Heart left ventricle (tissue), 16 donors: ENCODE measurements around the gene RPL21. TPM values are rescaled to one million over a fixed set of nuclear protein-coding genes. Genes with fewer than 3 reads are reported as not detected.
"Not testable (repeated sequence)": the region's sequence is repeated elsewhere in the genome, so short reads cannot be mapped to it uniquely, and the experiment has no call there.

ENCODE experiments used
- ATAC-seq, 4 donors: fragments of 200-7000 bp; cut with Tn5 transposase; one replicate each; pipeline ENCODE4 v1.9.1; 2020 to 2022; ENCODE audit warnings: moderate library complexity in 4 of 4, mild to moderate bottlenecking in 3 of 4, moderate number of reproducible peaks in 1 of 4
- DNase-seq, 5 donors: peaks; one replicate each; pipeline ENCODE4 v3.0.0-alpha.2; 2020
- H3K27ac ChIP-seq, 12 donors: fragments of 200-600 bp; sonication (generic) in 4 of 12; one replicate each; pipeline versions ENCODE4 v1.5.0 to v1.8.0; 2016 to 2022; ENCODE audit warnings: mild to moderate bottlenecking in 2 of 12
- H3K27me3 ChIP-seq, 9 donors: fragments of 200-600 bp; sonication (generic) in 2 of 9; one replicate each; pipeline versions ENCODE4 v1.5.1 to v1.8.0; 2016 to 2022; ENCODE audit warnings: mild to moderate bottlenecking in 3 of 9
- H3K36me3 ChIP-seq, 9 donors: fragments of 200-600 bp; sonication (generic) in 2 of 9; one replicate each; pipeline versions ENCODE4 v1.5.0 to v1.8.0; 2018 to 2022; ENCODE audit warnings: mild to moderate bottlenecking in 2 of 9
- H3K4me1 ChIP-seq, 12 donors: fragments of 200-600 bp; sonication (generic) in 4 of 12; one replicate each; pipeline versions ENCODE4 v1.5.0 to v1.8.0; 2016 to 2022; ENCODE audit warnings: mild to moderate bottlenecking in 3 of 12
- H3K4me3 ChIP-seq, 12 donors: fragments of 200-600 bp; sonication (generic) in 4 of 12; one replicate each; pipeline versions ENCODE4 v1.5.0 to v1.8.0; 2017 to 2022; ENCODE audit warnings: mild to moderate bottlenecking in 9 of 12, moderate library complexity in 4 of 12
- H3K9me3 ChIP-seq, 12 donors: fragments of 200-600 bp; sonication (generic) in 4 of 12; one replicate each; pipeline versions ENCODE4 v1.5.0 to v1.8.0; 2016 to 2022; ENCODE audit warnings: mild to moderate bottlenecking in 1 of 12
- POLR2A ChIP-seq, 2 donors: fragments of 450-650 bp; IDR thresholded peaks; one replicate each; pipeline ENCODE4 v1.6.1; 2017; ENCODE audit warnings: antibody characterized with exemption in 2 of 2, mild to moderate bottlenecking in 2 of 2, moderate library complexity in 2 of 2
- WGBS, 4 donors: extraction: QIAGEN DNeasy Blood & Tissue Kit in 2 of 4; methylation state at CpG; one replicate each; pipeline versions ENCODE4 v1.1.5 to v1.1.7; 2013 to 2018; 5-methylcytosine and 5-hydroxymethylcytosine counted together
- intact Hi-C, 10 donors: fragments of 100-400 bp; cut with DNase I; formaldehyde crosslinking; loops; one replicate each; pipeline versions ENCODE4 v1.11.1 to v1.14.2; 2022
- polyA plus RNA-seq, 2 donors: library from polyadenylated mRNA; stranded (reverse); fragments of 200-250 nt; gene quantifications; one replicate each; pipeline ENCODE4 v1.2.3, GENCODE V29; 2013
- total RNA-seq, 9 donors: library from RNA; depleted of rRNA in 2 of 9; stranded (reverse); fragments of >200 nt in 2 of 9; fragmentation: NEBNext Ultra II Directional in 3 of 9; extraction: Animal tissue kit (Norgen Biotek cat#: 25700) in 3 of 9; gene quantifications; one replicate each; pipeline versions ENCODE4 v1.1.0 to v1.2.4, GENCODE V29; 2016 to 2023
- TF ChIP-seq, protein P1 (sequence below), 12 donors: fragments of 200-600 bp; sonication (generic) in 4 of 12; IDR thresholded peaks; one replicate each; pipeline versions ENCODE4 v1.5.0 to v1.8.0; 2018 to 2022; ENCODE audit warnings: antibody characterized with exemption in 12 of 12, mild to moderate bottlenecking in 5 of 12
- donor health status: ischemic (EF 13 %, LVEDD 7.1; RV severe dilation, severe dysfunction).
- donor health status: healthy with polysubstance abuse.
- donor health status: DM: no; HTN: yes; CAD: no.
- donor health status: DM: no; HTN: no; CAD: no.
- donor health status: ischemic (EF 25% LVEDD 6.9; RV normal size, moderate dysfunction).
- donor health status: ischemic (EF 25% LVEDD 5.7; RV mildly dilated, moderate dysfunction).
- donor health status: healthy.
- donor health status: DM: yes; HTN: yes; CAD: no.
- donor health status: ischemic (EF 35%, LVEDD 5.7; RV mildly dilated, moderate dysfunction).
- donor health status: nonischemic (EF 11% LVEDD 7.7; RV severe dilation, severe dysfunction).
- donor health status: DM: yes; HTN: yes; CAD: no.
- donor health status: PGD.
- donor health status: ischemic (EF 29% LVEDD 5.4; RV normal size, mild dysfunction).
- donor health status: nonischemic (EF 23%, LVEDD 6.1; RV moderate dilation, normal function).

The RPL21 gene
- total and polyA plus RNA-seq, 11 donors: 292 to 1,593 (median 609) TPM

GRCh38 chr13:27295096-27295495 lies 43.7 kb downstream of the RPL21 start:
- Histone ChIP-seq H3K36me3 (no peaks in the 10 kb centered on the region), H3K27ac (no peak overlapping the region), H3K9me3 (peaks cover 0 to 3% (median 0%) of the 10 kb centered on the region in 12 donors), H3K27me3 (peaks cover 0 to 12% (median 0%) of the 10 kb centered on the region in 9 donors), H3K4me1 (no peaks in the 10 kb centered on the region), H3K4me3 (no peak overlapping the region)
- TF ChIP-seq, protein P1, sequence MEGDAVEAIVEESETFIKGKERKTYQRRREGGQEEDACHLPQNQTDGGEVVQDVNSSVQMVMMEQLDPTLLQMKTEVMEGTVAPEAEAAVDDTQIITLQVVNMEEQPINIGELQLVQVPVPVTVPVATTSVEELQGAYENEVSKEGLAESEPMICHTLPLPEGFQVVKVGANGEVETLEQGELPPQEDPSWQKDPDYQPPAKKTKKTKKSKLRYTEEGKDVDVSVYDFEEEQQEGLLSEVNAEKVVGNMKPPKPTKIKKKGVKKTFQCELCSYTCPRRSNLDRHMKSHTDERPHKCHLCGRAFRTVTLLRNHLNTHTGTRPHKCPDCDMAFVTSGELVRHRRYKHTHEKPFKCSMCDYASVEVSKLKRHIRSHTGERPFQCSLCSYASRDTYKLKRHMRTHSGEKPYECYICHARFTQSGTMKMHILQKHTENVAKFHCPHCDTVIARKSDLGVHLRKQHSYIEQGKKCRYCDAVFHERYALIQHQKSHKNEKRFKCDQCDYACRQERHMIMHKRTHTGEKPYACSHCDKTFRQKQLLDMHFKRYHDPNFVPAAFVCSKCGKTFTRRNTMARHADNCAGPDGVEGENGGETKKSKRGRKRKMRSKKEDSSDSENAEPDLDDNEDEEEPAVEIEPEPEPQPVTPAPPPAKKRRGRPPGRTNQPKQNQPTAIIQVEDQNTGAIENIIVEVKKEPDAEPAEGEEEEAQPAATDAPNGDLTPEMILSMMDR (IDR thresholded peaks at IDR 0.05): no peak
- no peak for TF ChIP-seq POLR2A (IDR thresholded peaks at IDR 0.05)
- 84 to 88% (median 86%) methylated on average over 7 of the region's 7 CpGs for WGBS, 4 donors
- DNase-seq (no peak), ATAC-seq (no peak)
- intact Hi-C loops: no loop called here

DNA sequence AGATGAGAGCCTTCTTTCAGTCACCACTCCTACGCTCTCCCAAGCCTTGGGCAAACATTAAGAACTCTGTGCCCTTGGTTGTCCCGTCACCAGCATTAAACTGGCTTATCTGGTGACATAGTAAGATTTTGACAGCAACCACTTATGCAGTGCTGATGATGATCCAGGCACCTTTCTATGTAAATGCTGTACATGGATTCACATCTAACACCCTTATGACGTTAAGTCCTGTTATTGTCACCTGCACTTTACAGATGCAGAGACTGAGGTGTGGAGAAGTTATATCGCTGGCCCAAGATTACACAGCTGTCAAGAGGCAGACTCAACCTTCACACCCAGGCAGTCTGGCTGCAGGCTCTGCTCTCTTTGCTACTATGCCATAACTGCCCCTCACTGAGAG lies 44.3 kb downstream of the RPL21 start:
- DNase-seq: no peak

GRCh38 chr13:27296496-27296895 lies 45.1 kb downstream of the RPL21 start:
- WGBS, 4 donors: 84 to 89% (median 87%) methylated on average over 7 to 8 of the region's 8 CpGs

More for the DNA sequence above, 44.3 kb downstream of the RPL21 start:
- intact Hi-C loops: no loop called here
- Histone ChIP-seq H3K27ac (no peak overlapping the region), H3K4me1 (no peaks in the 10 kb centered on the region), H3K36me3 (no peaks in the 10 kb centered on the region), H3K27me3 (peaks cover 0 to 12% (median 0%) of the 10 kb centered on the region in 9 donors), H3K9me3 (peaks cover 0 to 3% (median 0%) of the 10 kb centered on the region in 12 donors), H3K4me3 (no peak overlapping the region)
- peak in 3 of 4 donors; percentile 28 to 77 (median 72) for ATAC-seq
- WGBS, 4 donors: 49 to 54% (median 52%) methylated on average over 4 of the region's 4 CpGs
- TF ChIP-seq POLR2A (IDR thresholded peaks at IDR 0.05): no peak
- TF ChIP-seq, protein P1 (IDR thresholded peaks at IDR 0.05): no peak

DNA sequence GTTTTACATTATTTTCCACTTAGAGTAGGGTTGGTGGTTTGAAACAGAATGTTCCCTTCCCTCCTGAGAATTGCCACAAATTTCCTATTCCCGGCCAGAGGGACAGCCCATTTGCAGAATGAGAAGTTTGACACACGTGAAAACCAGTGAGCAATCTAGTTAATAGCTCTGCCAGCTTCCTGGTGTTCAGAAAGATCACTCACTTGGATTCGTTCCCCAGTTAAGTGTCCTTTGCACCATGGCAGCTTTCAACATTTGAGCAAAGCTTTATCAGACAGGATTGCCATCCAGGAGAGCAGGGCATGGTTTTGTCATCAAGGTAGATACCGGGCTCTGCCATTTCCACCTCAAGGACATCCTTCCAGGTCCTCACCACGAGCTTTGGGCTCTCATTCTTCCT lies 47.5 kb downstream of the RPL21 start:
- no peak for TF ChIP-seq POLR2A (IDR thresholded peaks at IDR 0.05)
- TF ChIP-seq, protein P1 (IDR thresholded peaks at IDR 0.05): no peak
- Histone ChIP-seq H3K27me3 (peaks cover 0 to 16% (median 0%) of the 10 kb centered on the region in 9 donors), H3K4me1 (no peaks in the 10 kb centered on the region), H3K27ac (no peak overlapping the region), H3K36me3 (no peaks in the 10 kb centered on the region), H3K9me3 (peaks cover 0 to 3% (median 0%) of the 10 kb centered on the region in 12 donors), H3K4me3 (no peak overlapping the region)
- intact Hi-C loops: no loop called here
- 43 to 63% (median 52%) methylated on average over 5 of the region's 5 CpGs for WGBS, 4 donors
- DNase-seq (no peak), ATAC-seq (peak in 2 of 4 donors; percentile 25 to 40)

More at GRCh38 chr13:27296496-27296895, 45.1 kb downstream of the RPL21 start:
- intact Hi-C loops: no loop called here
- H3K27me3 ChIP-seq: peaks cover 0 to 16% (median 0%) of the 10 kb centered on the region in 9 donors
- H3K36me3 ChIP-seq: no peaks in the 10 kb centered on the region
- H3K4me3 ChIP-seq: no peak overlapping the region
- DNase-seq (no peak), ATAC-seq (no peak)
- no peaks in the 10 kb centered on the region for H3K9me3 ChIP-seq
- H3K4me1 ChIP-seq: no peaks in the 10 kb centered on the region
- TF ChIP-seq, protein P1 (IDR thresholded peaks at IDR 0.05): no peak
- TF ChIP-seq POLR2A (IDR thresholded peaks at IDR 0.05): no peak
- no peak overlapping the region for H3K27ac ChIP-seq

DNA sequence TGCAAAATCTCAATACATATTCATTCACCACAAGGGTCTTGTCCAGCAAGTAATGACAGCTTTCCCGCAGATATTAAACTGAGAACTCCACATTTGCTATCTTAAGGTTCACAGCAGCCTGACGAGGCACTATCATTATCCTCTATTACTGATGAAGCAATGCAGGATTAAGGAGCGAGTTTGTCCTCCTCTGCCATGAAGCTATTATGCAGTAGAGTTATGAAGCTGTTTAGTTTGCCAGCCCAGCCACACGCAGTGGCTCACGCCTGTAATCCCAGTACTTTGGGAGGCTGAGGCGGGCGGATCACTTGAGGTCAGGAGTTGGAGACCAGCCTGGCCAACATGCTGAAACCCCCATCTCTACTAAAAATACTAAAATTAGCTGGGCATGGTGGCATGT lies 49.0 kb downstream of the RPL21 start:
- H3K4me1 ChIP-seq, H3K4me3 ChIP-seq, H3K36me3 ChIP-seq, H3K27ac ChIP-seq, ATAC-seq, DNase-seq, H3K9me3 ChIP-seq, intact Hi-C loops: not testable (repeated sequence)
- H3K27me3 ChIP-seq: peaks cover 0 to 16% (median 0%) of the 10 kb centered on the region in 9 donors
- 63 to 78% (median 70%) methylated on average over 7 of the region's 7 CpGs for WGBS, 4 donors
